MM.1S (cell line): ENCODE data around the gene DIRAS3.

Source experiments
- CTCF ChIP-seq: fragments of 300-600 bp; sonication (generic); IDR thresholded peaks from 2 replicates; pipeline ENCODE4 v1.5.1; 2016; ENCODE audit warnings: antibody characterized with exemption, low read length, mixed read lengths
- EZH2 ChIP-seq: fragments of 300-600 bp; sonication (generic); optimal IDR thresholded peaks from 2 replicates; pipeline ENCODE3; 2017; ENCODE audit warnings: low read depth, mild to moderate bottlenecking, antibody characterized with exemption, low read length, mixed read lengths

GRCh38 chr1:68081775-68082283 lies 31.4 kb upstream of the DIRAS3 start:
- TF ChIP-seq EZH2 (no peak), CTCF (no peak)
